ENCODE measurements around the gene CDCA5.

DNA sequence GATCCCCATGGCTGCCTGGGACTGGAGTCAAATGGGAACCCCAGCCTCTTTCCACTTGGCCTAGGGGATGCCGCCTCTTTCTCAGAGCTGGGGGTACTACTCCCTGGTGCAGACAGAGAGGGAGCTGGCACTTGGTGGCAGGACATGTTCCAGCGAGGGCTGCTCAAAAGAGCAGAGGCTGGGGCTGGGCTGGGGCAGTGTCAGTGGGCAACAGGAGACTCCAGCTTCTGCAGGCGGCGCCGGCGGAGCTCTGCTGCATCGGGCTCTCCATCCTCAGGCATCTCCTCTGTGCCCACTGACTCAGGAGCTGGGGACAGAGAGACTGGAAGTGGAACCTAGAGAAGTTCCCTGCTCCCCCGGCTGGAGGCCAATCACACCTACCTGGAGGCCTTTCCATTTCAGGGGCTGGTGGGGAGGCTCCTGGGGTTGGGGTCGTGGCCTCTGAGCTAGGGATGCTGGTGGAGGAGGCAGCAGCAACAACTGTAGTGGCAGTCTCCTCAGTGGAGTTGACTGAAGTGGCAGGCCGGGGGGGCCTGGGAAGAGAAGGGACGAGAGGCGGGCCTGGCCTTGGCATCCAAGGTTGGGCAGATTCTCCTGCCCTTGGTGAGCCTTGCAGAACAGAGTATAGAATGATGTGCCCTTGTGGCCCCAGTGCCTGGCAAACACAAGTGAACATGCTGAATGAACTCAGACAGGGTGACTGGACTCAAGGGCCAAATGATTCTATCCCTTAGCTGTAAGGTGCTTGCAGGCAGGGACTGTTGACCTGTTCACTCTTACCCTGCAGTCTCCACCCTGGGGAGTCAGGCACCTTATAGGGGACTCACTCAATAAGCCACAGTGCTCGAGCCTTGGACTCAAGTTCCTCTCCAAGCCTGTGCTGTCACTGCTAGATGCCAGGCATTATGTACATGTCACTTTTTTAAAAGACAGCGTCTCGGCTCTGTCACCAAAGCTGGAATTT lies 44.6 kb upstream of the CDCA5 start:
- TF ChIP-seq, protein P1, sequence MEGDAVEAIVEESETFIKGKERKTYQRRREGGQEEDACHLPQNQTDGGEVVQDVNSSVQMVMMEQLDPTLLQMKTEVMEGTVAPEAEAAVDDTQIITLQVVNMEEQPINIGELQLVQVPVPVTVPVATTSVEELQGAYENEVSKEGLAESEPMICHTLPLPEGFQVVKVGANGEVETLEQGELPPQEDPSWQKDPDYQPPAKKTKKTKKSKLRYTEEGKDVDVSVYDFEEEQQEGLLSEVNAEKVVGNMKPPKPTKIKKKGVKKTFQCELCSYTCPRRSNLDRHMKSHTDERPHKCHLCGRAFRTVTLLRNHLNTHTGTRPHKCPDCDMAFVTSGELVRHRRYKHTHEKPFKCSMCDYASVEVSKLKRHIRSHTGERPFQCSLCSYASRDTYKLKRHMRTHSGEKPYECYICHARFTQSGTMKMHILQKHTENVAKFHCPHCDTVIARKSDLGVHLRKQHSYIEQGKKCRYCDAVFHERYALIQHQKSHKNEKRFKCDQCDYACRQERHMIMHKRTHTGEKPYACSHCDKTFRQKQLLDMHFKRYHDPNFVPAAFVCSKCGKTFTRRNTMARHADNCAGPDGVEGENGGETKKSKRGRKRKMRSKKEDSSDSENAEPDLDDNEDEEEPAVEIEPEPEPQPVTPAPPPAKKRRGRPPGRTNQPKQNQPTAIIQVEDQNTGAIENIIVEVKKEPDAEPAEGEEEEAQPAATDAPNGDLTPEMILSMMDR (IDR thresholded peaks at IDR 0.05; ENCODE audit: low read depth, low read length), result no peak
- TF ChIP-seq EZH2phosphoT487 (IDR thresholded peaks at IDR 0.05; ENCODE audit: low read depth), result no peak

Data from OCI-LY3 (cell line).